NT2/D1 (cell line): ENCODE data around the gene HSPE1.

ENCODE experiments used
- SUZ12 ChIP-seq: IDR thresholded peaks from 2 replicates; pipeline ENCODE4 v1.6.1; 2011; ENCODE audit not compliant: insufficient read length, insufficient read depth; ENCODE audit errors: extremely low read depth
- YY1 ChIP-seq: IDR thresholded peaks from 2 replicates; pipeline ENCODE4 v1.6.1; 2011; ENCODE audit not compliant: insufficient read length, insufficient read depth
- ZNF274 ChIP-seq: IDR thresholded peaks from 2 replicates; pipeline ENCODE4 v1.6.1; 2011; ENCODE audit warnings: mild to moderate bottlenecking, low read depth, low read length

- no peak for TF ChIP-seq SUZ12
- TF ChIP-seq YY1: no peak
- no peak for TF ChIP-seq ZNF274
Observed at GRCh38 chr2:197513915-197514314, 13.7 kb downstream of the HSPE1 start.
